GM12891 (cell line): Measurements from ENCODE around the gene STOML2.
A peak's percentile ranks its signal among the peaks of the same experiment; 100 is the strongest.

Source experiments
- POLR2A ChIP-seq: IDR thresholded peaks from 2 replicates; pipeline ENCODE4 v1.6.1; 2011; ENCODE audit warnings: low read depth, low read length, control low read depth
- POLR2AphosphoS5 ChIP-seq: IDR thresholded peaks from 2 replicates; pipeline ENCODE4 v1.6.1; 2011; ENCODE audit warnings: low read depth, low read length, control low read depth

GRCh38 chr9:35054871-35055644 lies 47.9 kb downstream of the STOML2 start:
- TF ChIP-seq POLR2AphosphoS5: peak; percentile 26; the same call in 1 of the 2 replicates
- TF ChIP-seq POLR2A: no peak
